Stimulated activated CD8-positive, alpha-beta memory T cell treated with anti-CD3 and anti-CD28 coated beads, Interleukin-12 subunit alpha, Interleukin-12 subunit beta, amount 100 ng/mL, for 24 hours (primary cell): ENCODE results near the gene MAP3K7.

Experiments
- DNase-seq: peaks from one replicate; pipeline ENCODE4 v3.0.0-alpha.2; 2020; ENCODE audit errors: extremely low read depth

Gene MAP3K7

GRCh38 chr6:90530882-90531281 is 56.0 kb downstream of the MAP3K7 start:
- no peak for DNase-seq

- DNase-seq: no peak
These were observed 61.5 kb downstream of the MAP3K7 start for GRCh38 chr6:90525421-90525820.

GRCh38 chr6:90523779-90524310 is 63.0 kb downstream of the MAP3K7 start:
- DNase-seq: no peak

GRCh38 chr6:90521955-90522354 is 64.9 kb downstream of the MAP3K7 start:
- no peak for DNase-seq

- no peak for DNase-seq
These were observed 70.7 kb downstream of the MAP3K7 start for GRCh38 chr6:90516074-90516660.

GRCh38 chr6:90514496-90514895 is 72.4 kb downstream of the MAP3K7 start:
- no peak for DNase-seq

- no peak for DNase-seq
These were observed 78.1 kb downstream of the MAP3K7 start for GRCh38 chr6:90508753-90509152.

- DNase-seq: no peak
These were observed 83.9 kb downstream of the MAP3K7 start for GRCh38 chr6:90502866-90503407.

GRCh38 chr6:90502381-90502780 is 84.5 kb downstream of the MAP3K7 start:
- DNase-seq: no peak

- no peak for DNase-seq
These were observed 86.4 kb downstream of the MAP3K7 start for GRCh38 chr6:90500458-90500857.

GRCh38 chr6:90497411-90497810 is 89.5 kb downstream of the MAP3K7 start:
- no peak for DNase-seq

GRCh38 chr6:90496258-90497016 is 90.4 kb downstream of the MAP3K7 start:
- no peak for DNase-seq

GRCh38 chr6:90495216-90495817 is 91.6 kb downstream of the MAP3K7 start:
- DNase-seq: no peak

GRCh38 chr6:90494067-90494780 is 92.6 kb downstream of the MAP3K7 start:
- no peak for DNase-seq

- no peak for DNase-seq
These were observed 93.5 kb downstream of the MAP3K7 start for GRCh38 chr6:90493332-90493731.

- DNase-seq: no peak
These were observed 94.1 kb downstream of the MAP3K7 start for GRCh38 chr6:90492798-90493197.

GRCh38 chr6:90492369-90492768 is 94.5 kb downstream of the MAP3K7 start:
- no peak for DNase-seq

- no peak for DNase-seq
These were observed 96.7 kb downstream of the MAP3K7 start for GRCh38 chr6:90490030-90490716.

- DNase-seq: no peak
These were observed 98.1 kb downstream of the MAP3K7 start for GRCh38 chr6:90488816-90489215.

- no peak for DNase-seq
These were observed 101.1 kb downstream of the MAP3K7 start for GRCh38 chr6:90485635-90486277.

GRCh38 chr6:90484903-90485302 is 102.0 kb downstream of the MAP3K7 start:
- no peak for DNase-seq
